Cardiac fibroblast (primary cell): ENCODE data around the gene CYTH2.

Experiments
- DNase-seq, 2 donors: peaks; one replicate each; pipeline versions ENCODE4 v3.0.0 to v3.0.0-alpha.2; 2010; ENCODE audit warnings: low read depth in 2 of 2
- H3K4me3 ChIP-seq, 2 donors: replicated peaks in 1 of 2; 1 replicate in 1 of 2; 2 replicates in 1 of 2; pipeline ENCODE4 v1.5.1; 2011; ENCODE audit warnings: low read depth in 2 of 2, low read length in 2 of 2, mild to moderate bottlenecking in 2 of 2, moderate library complexity in 1 of 2
- TF ChIP-seq, protein P1 (sequence below): IDR thresholded peaks from one replicate; pipeline ENCODE4 v1.5.1; 2011; ENCODE audit warnings: low read depth, mild to moderate bottlenecking, low read length, inconsistent platforms

CYTH2 gene

DNA sequence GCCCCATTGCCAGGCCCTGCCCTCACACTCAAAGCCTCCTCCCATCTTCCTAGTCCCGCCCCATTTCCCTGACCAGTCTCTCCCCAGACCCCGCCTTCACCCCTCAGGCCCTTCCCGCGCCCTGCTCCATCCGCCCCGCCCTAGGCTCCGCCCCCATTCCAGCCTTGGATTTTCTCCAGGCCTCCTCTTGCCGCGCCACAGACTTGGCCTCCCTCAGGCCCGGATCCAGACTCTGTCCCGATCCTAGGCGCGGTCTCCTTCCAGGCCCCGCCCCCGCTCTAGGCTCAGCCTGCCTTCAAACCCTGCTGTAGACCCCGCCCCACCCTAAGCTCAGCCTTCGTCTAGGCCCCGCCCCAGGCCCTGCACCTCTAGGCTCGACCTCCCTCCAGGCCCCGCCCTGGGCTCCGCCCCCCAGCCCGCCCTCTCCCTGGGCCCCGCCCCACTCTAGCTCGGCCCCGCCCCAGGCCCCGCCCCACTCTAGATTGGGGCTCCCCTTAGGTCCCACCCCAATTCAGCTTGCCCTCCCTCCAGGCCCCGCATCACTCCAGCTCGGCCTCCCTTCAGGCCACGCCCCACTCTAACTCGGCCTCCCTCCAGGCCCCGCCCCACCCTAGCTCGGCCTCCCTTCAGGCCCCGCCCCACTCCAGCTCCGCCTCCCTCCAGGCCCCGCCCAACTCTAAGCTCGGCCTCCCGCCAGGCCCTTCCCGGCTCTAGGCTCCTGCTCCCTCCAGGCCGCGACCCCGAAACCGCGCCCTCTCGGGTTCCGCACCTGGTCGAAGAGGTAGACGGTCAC lies 24.0 kb downstream of the CYTH2 start:
- H3K4me3 ChIP-seq = peak overlapping the region; percentile 58 to 66
- DNase-seq = peak; percentile 99
- TF ChIP-seq, protein P1, sequence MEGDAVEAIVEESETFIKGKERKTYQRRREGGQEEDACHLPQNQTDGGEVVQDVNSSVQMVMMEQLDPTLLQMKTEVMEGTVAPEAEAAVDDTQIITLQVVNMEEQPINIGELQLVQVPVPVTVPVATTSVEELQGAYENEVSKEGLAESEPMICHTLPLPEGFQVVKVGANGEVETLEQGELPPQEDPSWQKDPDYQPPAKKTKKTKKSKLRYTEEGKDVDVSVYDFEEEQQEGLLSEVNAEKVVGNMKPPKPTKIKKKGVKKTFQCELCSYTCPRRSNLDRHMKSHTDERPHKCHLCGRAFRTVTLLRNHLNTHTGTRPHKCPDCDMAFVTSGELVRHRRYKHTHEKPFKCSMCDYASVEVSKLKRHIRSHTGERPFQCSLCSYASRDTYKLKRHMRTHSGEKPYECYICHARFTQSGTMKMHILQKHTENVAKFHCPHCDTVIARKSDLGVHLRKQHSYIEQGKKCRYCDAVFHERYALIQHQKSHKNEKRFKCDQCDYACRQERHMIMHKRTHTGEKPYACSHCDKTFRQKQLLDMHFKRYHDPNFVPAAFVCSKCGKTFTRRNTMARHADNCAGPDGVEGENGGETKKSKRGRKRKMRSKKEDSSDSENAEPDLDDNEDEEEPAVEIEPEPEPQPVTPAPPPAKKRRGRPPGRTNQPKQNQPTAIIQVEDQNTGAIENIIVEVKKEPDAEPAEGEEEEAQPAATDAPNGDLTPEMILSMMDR = no peak

DNA sequence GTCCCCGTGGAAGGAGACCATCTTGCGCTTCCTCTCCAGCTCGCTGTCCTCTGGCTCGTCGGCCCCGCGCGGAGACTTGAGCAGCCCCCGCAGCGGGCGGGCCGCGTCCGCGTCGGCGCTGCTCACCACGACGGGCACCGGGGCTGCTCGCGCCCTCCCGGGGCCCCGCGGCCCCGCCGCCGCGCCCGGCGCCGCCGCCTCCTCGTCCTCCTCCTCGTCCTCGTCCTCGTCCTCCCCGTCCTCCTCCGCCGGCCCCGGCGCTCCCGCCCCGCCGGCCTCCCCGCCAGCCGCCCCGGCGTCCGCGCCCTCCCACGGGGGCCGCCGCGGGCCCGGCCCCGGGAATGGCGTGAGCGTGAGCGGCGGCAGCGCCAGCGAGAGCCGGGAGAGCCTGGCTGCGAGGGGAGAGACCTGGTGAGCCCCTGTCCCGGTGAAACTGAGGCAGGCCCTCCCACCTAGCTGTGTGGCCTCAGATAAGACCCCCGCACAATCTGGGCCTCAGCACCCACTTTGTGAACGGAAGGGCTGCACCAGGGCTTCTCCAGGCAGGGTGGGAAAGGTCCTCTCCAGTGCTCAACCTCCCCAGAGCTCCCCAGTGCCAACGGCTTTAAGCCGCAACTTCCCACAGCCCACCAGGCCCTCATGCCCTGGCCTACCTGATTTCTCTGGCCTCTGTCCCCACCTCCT lies 24.7 kb downstream of the CYTH2 start:
- TF ChIP-seq, protein P1 = no peak
- peak overlapping the region; percentile 58 to 66 for H3K4me3 ChIP-seq

DNA sequence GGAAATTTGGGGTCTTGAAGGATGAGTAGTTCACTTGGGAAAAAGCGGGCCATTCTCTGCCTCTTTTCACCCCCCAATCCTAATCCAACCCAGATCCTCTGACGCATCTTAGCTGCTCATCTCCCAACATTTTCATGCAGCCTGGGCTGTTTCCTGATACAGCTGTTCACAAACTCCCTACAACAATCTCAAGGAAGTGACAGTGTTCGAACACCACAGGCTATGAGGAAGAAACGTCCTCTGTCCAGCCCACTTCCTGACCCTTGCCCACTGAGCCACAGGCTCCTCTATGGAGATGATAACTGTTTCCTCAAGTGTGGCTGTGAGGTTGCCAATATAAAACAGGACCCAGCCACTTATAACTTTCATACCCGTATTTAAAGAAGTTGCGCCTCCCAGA lies 26.2 kb downstream of the CYTH2 start:
- peak; percentile 22 to 41 for DNase-seq
- TF ChIP-seq, protein P1 = no peak
- H3K4me3 ChIP-seq = no peak overlapping the region

More for the DNA sequence above, 24.7 kb downstream of the CYTH2 start:
- no peak for DNase-seq

DNA sequence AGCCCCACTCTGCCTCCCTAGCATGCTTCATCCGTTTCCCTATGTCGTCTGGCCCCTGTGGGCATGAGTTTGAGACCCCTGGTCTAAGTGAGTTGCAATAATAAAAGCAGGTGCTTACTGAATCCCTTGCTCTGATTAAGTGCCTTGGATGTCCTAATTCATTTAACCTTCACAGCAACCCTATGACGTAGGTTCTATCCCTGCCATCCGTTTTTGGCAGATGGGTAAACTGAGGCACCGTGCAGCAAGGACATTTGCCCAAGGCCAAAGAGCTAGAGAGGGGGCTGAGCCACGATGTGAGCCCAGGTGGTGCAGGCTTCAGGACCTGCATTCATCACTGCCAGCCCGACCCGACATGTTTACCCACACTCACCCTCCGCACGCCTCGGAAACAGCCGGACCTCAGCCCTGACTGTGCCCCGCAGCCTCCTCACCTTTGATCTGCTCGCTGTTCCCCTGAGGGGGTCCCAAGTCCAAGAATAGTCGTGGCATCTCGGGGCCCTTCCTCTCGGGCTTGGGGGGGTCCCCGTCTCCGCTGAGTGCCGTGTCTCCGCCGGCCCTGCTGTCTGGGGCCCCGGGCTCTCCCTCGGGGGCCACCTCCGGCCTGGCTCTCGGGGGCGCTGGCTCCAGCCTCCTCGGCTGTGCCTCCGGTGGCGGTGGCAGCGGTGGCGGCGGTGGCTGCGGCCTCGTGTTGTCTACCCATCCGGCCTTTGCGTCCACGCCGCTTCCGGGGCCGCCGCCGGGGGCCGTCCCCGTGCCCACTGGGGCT lies 28.0 kb downstream of the CYTH2 start:
- no peak overlapping the region for H3K4me3 ChIP-seq
- TF ChIP-seq, protein P1 = no peak
- DNase-seq = no peak

DNA sequence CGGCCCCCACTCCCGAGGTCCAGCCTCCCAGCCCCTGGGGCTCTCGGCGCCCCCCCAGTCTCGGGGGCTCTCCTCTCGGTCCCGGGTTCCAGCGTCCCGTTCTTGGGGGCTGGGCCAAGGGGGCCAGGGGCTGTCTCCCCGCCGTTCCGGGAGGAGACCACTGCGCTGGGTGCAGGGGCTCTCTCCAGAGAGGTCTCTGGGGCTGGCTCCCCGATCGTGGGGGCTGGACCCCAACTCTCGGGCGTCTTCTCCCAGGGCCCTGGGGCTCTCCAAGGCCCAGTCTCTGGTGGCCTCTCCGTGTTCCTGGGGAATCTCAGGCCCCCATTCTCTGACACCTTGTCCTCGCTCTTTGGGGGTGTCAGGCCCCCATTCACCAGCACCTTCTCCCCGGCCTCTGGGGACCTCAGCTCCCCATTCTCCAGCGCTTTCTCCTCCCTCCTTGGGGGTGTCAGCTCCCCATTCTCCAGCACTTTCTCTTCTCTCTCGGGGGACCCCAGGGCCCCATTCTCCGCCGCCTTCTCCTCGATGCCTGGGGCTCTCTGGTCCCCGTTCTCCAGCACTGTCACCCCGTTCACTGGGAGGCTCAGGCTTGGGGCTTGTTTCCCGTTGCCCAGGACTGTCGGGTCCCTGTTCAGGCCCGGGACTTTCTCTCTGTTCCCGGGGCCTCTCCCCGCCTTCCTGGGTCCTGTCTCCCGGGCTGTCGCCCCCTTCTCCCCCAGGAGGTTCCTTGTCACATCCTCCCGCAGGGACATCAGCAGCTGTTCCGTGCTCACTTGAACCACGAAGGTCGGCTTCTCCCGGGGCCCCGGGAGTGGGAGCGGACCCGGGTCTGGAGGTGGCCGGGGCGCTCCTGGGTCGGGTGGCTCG lies 28.8 kb downstream of the CYTH2 start:
- TF ChIP-seq, protein P1 = no peak
- no peak for DNase-seq
- no peak overlapping the region for H3K4me3 ChIP-seq
